HG02852 (cell line): ENCODE results near the gene CMTM7.
A peak's percentile ranks its signal among the peaks of the same experiment; 100 is the strongest.
"Not testable (repeated sequence)": the region's sequence is repeated elsewhere in the genome, so short reads cannot be mapped to it uniquely, and the experiment has no call there.

Experiments
- ATAC-seq: cut with Tn5 transposase; IDR thresholded peaks from one replicate; pipeline ENCODE4 v1.9.1; 2021; ENCODE audit warnings: mild to moderate bottlenecking, moderate library complexity; ENCODE audit not compliant: unreplicated experiment

CMTM7 gene

DNA sequence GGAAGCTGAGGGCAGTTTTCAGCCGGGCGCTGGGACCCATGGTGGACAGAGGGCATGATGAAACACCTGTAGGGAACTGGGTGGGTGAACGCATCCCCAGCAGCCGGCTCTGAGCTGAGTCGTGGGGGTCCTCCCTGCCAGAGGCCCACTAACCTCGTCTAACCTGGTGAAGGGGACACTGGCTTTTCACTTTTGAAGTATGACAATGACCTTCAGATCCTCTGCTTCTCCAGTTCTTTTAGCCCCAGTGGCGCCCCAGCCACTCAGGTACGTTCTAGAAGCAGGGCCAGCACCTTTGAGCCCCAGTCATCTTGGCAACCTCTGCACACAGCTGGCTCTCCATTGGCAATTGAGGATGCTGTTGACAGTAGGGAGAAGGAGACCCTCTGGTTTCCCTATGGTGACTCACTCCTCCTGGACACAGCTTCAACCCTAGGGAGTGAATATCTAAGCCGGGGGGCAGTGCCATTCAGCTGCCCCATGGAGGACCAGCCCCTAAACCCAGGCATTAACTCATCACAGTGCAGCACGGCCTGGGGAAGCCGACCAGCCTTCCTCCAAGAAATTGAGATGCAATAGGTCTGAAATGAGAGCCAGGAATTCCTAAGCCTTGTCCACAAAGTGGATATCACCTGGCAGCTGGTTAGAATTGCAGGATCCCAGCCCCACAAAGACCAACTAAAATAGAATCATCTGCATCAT lies 64.9 kb downstream of the CMTM7 start:
- no peak for ATAC-seq

DNA sequence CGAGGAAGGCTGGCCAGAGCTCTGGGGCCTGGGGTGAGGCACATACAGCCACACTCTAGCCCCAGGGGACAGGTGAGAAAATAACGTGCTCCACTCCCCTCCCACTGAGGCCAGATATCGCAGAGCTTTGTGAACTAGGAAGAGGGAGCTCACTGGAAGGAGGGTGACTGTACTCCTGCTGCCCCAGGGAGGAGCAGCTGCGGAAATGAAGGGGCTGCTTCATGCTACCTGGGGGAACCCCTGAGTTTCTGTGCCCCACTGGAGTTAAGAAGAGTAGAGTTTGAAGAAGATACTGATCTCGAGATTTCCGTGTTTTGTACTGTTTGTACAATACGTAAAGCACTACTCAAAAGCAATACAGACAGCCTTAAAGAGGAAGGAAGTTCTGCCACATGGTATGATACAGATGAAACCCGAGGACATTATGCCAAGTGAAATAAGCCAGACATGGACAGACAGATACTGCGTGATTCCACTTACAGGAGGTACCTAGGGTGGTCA lies 66.4 kb downstream of the CMTM7 start:
- ATAC-seq, result no peak

GRCh38 chr3:32459450-32459849 lies 67.8 kb downstream of the CMTM7 start:
- ATAC-seq, result no peak

DNA sequence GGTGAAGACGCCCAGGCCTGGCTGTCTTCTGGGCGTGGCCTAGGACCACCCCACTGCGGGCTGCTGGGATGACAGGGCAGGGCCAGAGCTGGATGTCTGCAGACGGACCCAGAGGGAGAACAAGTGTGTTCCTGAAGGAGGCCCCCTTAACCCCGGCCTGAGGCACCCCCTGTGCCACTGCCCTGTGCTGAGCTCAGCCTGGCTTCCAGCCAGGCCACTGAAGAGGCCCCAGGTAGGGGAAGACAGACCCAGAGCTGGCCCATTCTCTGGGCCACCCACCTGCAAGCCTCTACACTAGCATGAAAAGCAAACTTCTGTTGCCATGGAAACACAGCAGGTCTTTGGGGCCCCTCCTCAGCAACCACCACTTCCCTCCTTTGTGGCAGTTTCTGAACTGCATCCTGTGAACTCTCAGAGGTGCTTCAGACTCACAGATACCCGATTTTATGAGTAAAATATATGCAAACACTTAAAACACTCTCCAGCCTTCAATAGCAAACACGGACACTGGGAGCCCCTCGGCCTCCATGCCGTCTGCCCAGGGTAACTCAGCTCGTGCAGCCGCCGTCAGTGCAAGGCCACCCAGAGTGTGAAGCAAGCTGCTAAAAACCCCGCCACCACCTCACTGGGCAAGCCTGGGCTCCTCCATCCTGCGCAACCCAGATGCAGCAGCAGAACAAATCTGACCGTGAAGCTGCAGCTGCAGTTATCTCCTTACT lies 68.5 kb downstream of the CMTM7 start:
- peak; percentile 93 for ATAC-seq

DNA sequence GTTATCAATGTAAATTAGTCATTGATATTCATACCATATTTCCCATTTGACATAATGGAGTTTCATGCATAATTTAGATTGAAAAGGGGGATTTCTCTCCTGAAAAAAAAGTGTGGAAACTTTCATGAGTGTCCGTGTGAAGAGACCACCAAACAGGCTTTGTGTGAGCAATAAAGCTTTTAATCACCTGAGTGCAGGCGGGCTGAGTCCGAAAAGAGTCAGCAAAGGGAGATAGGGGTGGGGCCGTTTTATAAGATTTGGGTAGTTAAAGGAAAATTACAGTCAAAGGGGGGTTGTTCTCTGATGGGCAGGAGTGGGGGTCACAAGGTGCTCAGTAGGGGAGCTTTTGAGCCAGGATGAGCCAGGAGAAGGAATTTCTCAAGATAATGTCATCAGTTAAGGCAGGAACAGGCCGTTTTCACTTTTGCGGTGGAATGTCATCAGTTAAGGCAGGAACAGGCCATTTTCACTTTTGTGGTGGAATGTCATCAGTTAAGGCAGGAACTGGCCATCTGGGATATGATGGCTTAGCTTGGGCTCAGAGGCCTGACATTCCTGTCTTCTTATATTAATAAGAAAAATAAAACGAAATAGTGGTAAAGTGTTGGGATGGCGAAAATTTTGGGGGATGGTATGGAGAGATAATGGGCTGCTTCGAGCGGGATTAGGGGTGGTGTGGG lies 69.3 kb downstream of the CMTM7 start:
- ATAC-seq, result not testable (repeated sequence)

GRCh38 chr3:32462191-32462986 lies 70.7 kb downstream of the CMTM7 start:
- not testable (repeated sequence) for ATAC-seq

GRCh38 chr3:32463415-32463814 lies 71.8 kb downstream of the CMTM7 start:
- not testable (repeated sequence) for ATAC-seq

- not testable (repeated sequence) for ATAC-seq
Observed at GRCh38 chr3:32464726-32465125, 73.1 kb downstream of the CMTM7 start.

DNA sequence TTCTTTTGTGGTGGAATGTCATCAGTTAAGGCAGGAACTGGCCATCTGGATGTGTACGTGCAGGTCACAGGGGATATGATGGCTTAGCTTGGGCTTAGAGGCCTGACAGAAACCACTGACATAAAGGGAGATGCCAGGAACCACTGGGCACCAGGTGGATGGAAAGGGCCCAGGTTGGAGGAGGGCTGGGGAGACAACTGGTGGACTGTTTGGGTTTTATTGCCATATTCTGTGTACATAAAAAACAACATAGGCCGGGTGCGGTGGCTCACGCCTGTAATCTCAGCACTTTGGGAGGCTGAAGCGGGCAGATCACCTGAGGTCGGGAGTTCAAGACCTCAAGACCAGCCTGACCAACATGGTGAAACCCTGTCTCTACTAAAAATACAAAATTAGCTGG lies 75.2 kb downstream of the CMTM7 start:
- ATAC-seq, result not testable (repeated sequence)

DNA sequence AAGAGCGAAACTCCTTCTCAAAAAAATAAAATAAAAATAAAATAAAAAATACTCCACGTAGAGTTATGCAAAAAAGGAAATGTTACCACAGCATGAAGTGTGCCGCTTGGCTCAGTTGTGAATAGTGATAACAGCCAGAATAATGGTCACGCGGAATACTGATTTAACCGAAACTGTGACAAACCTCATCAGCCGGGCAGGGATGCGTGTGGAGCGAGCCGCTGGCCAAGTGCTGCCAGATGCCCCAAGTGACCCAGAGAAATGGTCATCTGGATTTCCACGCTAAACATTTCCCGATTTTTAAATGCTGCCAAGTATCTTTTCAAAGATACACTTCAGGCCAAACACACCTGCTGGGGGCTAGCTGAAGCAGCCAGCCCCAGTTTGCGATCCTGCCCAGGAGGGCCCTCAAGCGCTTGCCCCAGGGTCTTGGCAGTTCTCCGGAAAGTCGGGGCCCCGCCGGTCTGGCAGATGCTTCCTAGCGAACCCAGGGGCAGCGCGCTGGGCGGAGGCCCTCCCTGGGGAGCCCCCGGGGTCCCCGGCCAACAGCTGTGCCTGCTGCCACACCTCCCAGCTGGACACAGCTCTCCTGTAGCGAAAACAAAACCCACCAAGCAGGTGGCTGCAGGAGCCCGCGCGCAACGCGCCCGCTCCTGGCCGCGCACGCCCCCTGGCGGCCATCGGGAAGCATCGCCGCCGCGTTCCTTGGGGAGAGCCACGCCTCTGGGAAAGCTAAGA lies 75.8 kb downstream of the CMTM7 start:
- peak; percentile 68 for ATAC-seq

DNA sequence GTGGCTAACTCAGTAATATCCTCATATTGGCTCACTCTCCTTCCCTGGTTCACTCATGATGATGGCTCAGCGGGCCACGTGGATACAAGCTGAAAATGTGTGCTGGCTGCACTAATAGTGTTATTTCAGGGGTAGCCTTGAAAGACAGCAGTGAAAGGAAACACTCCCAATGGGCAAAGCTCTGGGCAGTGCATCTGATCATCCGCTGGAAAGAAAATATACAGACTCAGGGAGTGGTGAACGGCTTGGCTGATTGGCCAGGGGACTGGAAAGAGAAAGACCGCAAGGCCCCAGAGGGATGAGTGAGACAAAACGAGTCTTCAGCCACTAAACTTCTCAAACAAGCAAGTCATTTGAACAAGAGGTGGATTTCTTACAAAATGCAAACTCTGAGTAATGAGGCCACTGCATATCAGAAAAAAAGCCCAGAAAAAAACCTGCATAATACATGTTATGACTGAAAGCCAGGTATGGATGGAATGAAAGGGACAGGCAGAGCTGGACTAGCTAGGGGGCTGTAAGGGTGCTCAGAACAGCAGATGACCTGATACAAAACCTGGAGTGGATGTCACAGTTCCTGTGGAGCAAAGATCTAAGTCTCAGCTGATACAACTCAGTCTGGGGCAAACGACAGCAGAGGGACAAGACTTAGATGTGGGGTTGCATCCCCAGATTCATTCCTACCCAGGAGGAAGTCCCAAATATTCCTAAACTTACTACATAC lies 77.7 kb downstream of the CMTM7 start:
- peak; percentile 24 for ATAC-seq

- no peak for ATAC-seq
Observed at GRCh38 chr3:32470362-32470761, 78.7 kb downstream of the CMTM7 start.

DNA sequence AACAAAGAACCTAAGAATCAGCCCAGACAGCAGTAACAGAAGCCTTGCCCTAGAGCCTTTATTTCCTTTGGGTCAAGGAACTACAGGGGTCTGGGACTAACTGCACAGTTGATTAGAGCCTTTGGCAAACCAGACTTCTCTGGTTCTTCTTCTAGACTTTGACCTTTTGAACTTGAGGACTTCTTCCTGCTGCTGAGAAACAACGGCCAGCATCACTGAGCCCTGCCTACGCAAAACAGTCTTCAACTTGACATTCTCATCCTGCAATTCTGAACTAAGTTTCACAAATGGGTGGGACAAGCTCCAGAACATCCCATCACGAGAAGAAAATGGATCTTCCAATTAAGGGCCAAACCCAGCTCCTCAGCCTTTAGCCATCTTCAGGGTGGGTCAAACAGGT lies 79.6 kb downstream of the CMTM7 start:
- ATAC-seq, result no peak

DNA sequence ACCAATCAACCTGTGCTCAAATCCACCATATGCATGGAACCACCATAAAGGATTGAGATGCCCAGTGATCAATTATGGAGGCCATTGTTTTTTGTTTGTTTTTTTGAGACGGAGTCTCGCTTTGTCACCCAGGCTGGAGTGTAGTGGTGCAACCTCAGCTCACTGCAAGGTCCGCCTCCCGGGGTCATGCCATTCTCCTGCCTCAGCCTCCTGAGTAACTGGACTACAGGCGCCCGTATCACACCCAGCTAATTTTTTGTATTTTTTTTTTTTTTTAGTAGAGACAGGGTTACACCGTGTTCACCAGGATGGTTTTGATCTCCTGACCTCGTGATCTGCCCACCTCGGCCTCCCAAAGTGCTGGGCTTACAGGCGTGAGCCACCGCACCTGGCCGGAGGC lies 80.5 kb downstream of the CMTM7 start:
- not testable (repeated sequence) for ATAC-seq

DNA sequence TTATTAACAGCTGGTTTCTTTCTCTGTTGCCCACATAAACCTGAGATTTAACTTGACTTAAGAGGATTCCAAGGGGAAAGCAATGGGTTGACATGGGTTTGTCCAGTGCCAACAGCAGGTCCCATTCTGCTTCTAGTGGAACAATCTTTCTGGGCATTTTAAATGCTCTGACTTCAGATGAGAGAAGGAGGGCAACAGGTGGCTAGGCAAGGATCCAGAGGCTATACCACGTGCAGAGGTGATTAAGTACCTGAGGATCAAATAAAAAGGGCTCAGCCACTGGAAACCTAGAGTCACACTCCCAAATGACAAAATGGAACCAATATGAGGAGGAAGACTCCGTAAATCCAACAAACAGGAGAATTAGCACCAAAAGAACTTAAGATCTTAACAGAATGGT lies 82.5 kb downstream of the CMTM7 start:
- ATAC-seq, result no peak

DNA sequence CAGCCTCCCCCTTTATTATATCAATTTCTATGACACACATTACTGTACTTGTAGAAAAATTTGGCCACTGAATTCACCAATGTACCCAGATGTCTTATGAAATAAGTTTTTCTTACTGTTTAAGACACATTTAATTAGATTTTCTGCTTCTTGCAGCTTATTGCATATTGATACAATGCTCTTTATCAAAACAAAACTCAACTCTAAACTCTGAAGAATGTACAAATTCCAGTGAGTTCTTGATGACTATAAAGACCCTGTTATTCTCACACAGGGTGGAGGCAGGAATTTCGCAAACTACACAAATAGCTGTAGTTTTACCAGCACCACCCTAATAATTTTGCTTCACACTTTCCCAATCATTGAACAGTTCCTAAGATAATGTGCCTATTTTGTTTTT lies 89.0 kb downstream of the CMTM7 start:
- ATAC-seq, result no peak

DNA sequence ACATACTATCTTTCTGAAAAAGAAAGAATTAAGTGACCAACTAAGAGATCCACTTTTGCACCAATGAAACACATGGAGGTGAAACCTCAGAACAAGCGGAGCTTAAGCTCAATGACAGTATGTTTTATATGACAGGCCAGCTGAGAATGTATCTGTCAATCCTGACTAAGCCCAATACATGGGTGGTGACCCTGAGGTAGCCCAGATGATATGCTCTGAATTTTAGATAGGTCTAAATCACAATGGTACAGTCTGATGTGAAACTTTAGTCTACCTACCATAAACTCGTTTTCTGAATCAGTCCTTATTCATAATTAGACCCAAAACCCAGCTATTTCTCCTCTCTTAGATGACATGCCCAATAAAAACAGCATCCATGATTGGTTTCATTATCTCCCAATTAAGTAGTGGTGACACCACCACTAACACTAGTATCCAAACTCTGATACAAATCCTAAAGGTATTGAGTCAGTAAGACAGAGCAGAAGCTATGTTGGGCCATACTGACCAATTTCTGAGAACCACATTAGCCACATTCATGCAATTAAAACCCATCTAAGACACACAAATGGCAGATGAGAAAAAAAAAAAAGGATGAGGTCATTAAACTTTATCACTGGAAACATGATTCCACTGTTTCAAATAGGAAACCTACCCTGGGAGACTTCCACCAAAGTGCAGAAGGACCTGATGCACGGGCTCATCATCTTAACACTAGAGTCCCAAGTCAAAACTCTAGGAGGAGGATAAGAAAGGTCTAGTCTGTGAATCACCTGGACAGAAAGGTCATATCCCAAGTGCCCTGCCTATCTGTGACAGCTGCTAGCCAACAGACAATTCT lies 90.4 kb downstream of the CMTM7 start:
- no peak for ATAC-seq

DNA sequence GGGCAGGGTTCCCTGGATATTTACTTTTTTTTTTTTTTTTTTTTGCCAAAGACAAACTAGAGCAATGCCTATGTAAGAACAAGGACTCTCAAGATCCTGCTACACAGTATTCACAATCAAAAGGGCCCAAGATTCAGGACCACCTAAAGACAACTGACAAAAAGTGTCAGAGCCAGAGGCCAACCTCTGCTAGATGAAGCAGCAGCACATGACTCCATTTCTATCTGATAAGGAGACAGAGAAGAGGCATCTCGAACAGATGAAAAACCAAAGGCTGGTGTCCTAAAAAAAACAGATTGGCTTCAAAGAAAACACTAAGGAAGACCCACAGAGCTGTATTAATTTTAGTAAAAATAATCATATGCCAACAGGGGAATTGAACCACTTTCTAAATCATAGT lies 91.0 kb downstream of the CMTM7 start:
- ATAC-seq, result no peak

GRCh38 chr3:32483772-32484171 lies 92.1 kb downstream of the CMTM7 start:
- no peak for ATAC-seq
